ENCODE data around the gene RNASEL. TPM values are rescaled to one million over a fixed set of nuclear protein-coding genes. Genes with fewer than 3 reads are reported as not detected.
A peak's percentile ranks its signal among the peaks of the same experiment; 100 is the strongest.

Gene RNASEL
- total RNA-seq, 1 experiment from 2014 or later, result 1.2 TPM

DNA sequence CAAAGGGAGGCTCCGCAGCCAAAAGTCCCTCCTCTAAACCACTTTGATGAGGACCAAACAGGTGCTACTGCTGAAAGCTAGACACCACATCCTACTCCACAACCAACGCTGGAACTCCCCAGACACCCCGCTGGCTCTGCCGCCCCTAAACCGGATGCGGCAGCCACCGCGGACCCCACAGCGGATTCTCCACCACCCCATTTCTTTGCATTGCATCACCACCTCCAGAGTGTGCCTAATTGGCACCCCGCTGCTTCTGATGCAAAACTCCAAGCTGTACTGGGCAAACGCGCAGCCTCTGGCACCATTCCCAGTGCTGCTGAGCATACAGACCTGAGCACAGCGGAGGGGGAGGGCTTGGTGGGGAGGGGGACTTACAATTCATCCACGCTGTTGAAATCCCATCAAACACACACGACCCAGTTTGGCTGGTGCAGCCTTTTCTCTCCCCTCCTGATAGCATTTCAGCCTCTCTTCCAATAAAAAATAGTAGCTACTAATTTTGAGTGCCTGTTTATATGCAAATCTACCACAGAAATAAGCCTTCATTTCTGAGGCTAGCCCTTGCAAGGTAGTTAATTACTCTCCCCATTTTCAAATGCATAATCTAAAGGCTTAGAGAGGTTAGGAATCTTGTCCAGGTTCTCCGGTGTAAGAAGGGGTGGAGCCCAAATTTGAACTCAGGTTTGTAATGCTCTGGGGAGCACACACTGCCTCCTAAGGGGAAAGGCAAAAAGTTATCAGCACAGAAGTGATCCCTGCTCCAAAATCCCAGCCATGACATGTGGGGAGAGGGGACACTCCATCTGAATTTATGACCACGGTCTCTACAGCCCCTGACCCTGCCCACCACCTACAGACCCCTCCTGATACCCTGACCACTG, 27.3 kb upstream of the RNASEL start:
- Histone ChIP-seq H3K27ac (ENCODE audit: low read length) (no peak overlapping the region), H3K4me3 (ENCODE audit: low read depth in 2 of 2, low read length in 2 of 2) (no peak overlapping the region), H3K36me3 (ENCODE audit: control insufficient read depth, insufficient read depth, low read length) (no peaks in the 10 kb centered on the region), H3K4me1 (ENCODE audit: control insufficient read depth, insufficient read depth, low read length) (no peaks in the 10 kb centered on the region; the same call in 1 of the 2 replicates), H3K27me3 (ENCODE audit: control insufficient read depth, insufficient read depth, low read length) (peaks cover 16% of the 10 kb centered on the region), H3K9me3 (ENCODE audit: control insufficient read depth, insufficient read depth, low read depth, low read length) (no peaks in the 10 kb centered on the region)
- DNase-seq (ENCODE audit: low read depth, low spot score) (no peak), ATAC-seq (0 out of 2 replicates have a peak, but pooled peaks have one; percentile 19)
- CTCF ChIA-PET, result interaction anchor here (0.9 to 1.1 kb wide), 2 partner anchors 25 to 170 kb away, joined by 3 read pairs; no protein-coding TSS in a partner anchor
- BruUV-seq (replicated peaks), result no TSS peak
- in situ Hi-C loops (cut with HindIII; ENCODE audit: low pct_unique_long_range_greater_than_20kb, low sequenced_read_pairs) (no loop called here), intact Hi-C loops (cut with micrococcal nuclease; ENCODE audit: unreplicated experiment) (no loop called here)
- TF ChIP-seq SIN3A (IDR thresholded peaks at IDR 0.05; ENCODE audit: borderline replicate concordance, insufficient read depth, low read depth, low read length), result no peak
- no peak for TF ChIP-seq POLR2AphosphoS5 (IDR thresholded peaks at IDR 0.05; ENCODE audit: low read depth, low read length)
- TF ChIP-seq, protein P1, sequence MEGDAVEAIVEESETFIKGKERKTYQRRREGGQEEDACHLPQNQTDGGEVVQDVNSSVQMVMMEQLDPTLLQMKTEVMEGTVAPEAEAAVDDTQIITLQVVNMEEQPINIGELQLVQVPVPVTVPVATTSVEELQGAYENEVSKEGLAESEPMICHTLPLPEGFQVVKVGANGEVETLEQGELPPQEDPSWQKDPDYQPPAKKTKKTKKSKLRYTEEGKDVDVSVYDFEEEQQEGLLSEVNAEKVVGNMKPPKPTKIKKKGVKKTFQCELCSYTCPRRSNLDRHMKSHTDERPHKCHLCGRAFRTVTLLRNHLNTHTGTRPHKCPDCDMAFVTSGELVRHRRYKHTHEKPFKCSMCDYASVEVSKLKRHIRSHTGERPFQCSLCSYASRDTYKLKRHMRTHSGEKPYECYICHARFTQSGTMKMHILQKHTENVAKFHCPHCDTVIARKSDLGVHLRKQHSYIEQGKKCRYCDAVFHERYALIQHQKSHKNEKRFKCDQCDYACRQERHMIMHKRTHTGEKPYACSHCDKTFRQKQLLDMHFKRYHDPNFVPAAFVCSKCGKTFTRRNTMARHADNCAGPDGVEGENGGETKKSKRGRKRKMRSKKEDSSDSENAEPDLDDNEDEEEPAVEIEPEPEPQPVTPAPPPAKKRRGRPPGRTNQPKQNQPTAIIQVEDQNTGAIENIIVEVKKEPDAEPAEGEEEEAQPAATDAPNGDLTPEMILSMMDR (IDR thresholded peaks at IDR 0.05), result no peak
- TF ChIP-seq, protein P2, sequence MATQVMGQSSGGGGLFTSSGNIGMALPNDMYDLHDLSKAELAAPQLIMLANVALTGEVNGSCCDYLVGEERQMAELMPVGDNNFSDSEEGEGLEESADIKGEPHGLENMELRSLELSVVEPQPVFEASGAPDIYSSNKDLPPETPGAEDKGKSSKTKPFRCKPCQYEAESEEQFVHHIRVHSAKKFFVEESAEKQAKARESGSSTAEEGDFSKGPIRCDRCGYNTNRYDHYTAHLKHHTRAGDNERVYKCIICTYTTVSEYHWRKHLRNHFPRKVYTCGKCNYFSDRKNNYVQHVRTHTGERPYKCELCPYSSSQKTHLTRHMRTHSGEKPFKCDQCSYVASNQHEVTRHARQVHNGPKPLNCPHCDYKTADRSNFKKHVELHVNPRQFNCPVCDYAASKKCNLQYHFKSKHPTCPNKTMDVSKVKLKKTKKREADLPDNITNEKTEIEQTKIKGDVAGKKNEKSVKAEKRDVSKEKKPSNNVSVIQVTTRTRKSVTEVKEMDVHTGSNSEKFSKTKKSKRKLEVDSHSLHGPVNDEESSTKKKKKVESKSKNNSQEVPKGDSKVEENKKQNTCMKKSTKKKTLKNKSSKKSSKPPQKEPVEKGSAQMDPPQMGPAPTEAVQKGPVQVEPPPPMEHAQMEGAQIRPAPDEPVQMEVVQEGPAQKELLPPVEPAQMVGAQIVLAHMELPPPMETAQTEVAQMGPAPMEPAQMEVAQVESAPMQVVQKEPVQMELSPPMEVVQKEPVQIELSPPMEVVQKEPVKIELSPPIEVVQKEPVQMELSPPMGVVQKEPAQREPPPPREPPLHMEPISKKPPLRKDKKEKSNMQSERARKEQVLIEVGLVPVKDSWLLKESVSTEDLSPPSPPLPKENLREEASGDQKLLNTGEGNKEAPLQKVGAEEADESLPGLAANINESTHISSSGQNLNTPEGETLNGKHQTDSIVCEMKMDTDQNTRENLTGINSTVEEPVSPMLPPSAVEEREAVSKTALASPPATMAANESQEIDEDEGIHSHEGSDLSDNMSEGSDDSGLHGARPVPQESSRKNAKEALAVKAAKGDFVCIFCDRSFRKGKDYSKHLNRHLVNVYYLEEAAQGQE (IDR thresholded peaks at IDR 0.05; ENCODE audit: insufficient read depth in 1 of 2, low read depth in 2 of 2, low read length in 1 of 2), result no peak
- TF ChIP-seq TCF7L2 (IDR thresholded peaks at IDR 0.05; ENCODE audit: low read depth, low read length), result no peak
- POLR2A ChIA-PET, result interaction anchor here (0.5 kb wide), 1 partner anchor 741 kb away, joined by 3 read pairs; no protein-coding TSS in a partner anchor

DNA sequence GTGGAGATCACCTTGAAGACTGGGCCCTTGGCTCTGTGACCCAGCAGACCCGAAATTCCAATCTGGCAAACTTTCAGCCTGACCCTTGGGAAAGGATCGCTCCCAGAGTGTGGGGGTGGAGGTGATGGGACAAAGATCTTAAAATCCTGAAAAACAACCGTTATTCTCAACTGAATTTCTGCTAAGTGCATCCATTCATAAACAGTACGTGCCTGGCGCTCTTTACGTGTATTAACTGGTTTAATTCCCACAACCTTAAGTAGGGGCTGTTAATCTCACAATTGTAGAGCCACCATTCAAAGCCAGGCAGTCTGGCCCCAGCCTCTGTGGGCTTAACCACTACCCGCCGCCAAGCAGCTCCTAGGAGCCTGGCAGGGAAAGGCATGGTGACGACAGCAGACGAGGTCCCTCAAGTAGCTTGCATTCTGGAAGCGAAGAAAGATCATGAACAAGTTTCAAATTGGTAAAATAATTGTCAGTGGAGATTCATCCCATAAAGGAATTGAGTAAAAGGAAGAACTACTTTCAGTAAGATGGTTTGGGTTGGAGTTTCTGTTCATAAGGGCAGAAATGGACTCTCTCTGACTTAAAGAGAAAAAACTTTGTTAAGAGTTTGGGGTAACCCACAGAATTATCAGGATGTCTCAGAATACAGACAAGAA, 26.5 kb upstream of the RNASEL start:
- no peaks in the 10 kb centered on the region for H3K36me3 ChIP-seq (ENCODE audit: control insufficient read depth, insufficient read depth, low read length)
- peak; percentile 59 for ATAC-seq
- no peaks in the 10 kb centered on the region; the same call in 1 of the 2 replicates for H3K4me1 ChIP-seq (ENCODE audit: control insufficient read depth, insufficient read depth, low read length)
- in situ Hi-C loops (cut with HindIII; ENCODE audit: low pct_unique_long_range_greater_than_20kb, low sequenced_read_pairs) (no loop called here), intact Hi-C loops (cut with micrococcal nuclease; ENCODE audit: unreplicated experiment) (no loop called here)
- TF ChIP-seq, protein P1 (IDR thresholded peaks at IDR 0.05), result no peak
- TF ChIP-seq SIN3A (IDR thresholded peaks at IDR 0.05; ENCODE audit: borderline replicate concordance, insufficient read depth, low read depth, low read length) (no peak), POLR2AphosphoS5 (IDR thresholded peaks at IDR 0.05; ENCODE audit: low read depth, low read length) (no peak), TCF7L2 (IDR thresholded peaks at IDR 0.05; ENCODE audit: low read depth, low read length) (no peak)
- TF ChIP-seq, protein P2 (IDR thresholded peaks at IDR 0.05; ENCODE audit: insufficient read depth in 1 of 2, low read depth in 2 of 2, low read length in 1 of 2), result no peak
- no TSS peak for BruUV-seq (replicated peaks)
- peak overlapping the region in 1 of 2 experiments; percentile 43; a peak in 3 of 4 replicates for H3K4me3 ChIP-seq (ENCODE audit: low read depth in 2 of 2, low read length in 2 of 2)
- ChIA-PET CTCF (no interaction called here), POLR2A (no interaction called here)
- peaks cover 16% of the 10 kb centered on the region for H3K27me3 ChIP-seq (ENCODE audit: control insufficient read depth, insufficient read depth, low read length)
- no peak for DNase-seq (ENCODE audit: low read depth, low spot score)
- no peaks in the 10 kb centered on the region for H3K9me3 ChIP-seq (ENCODE audit: control insufficient read depth, insufficient read depth, low read depth, low read length)
- no peak overlapping the region for H3K27ac ChIP-seq (ENCODE audit: low read length)

Measured in Panc1 (cell line).